Keratinocyte (primary cell): ENCODE measurements around the gene FBN2. TPM values are rescaled to one million over a fixed set of nuclear protein-coding genes. Genes with fewer than 3 reads are reported as not detected.

Experiments used
- DNase-seq: peaks from one replicate; pipeline ENCODE4 v3.0.0-alpha.2; 2011; ENCODE audit warnings: low read depth, missing footprints, low spot score
- FAIRE-seq: peaks from 2 replicates; lab custom pipeline; 2011; peaks lifted over from hg19 to GRCh38; lab: Jason Lieb, UNC
- H2AFZ ChIP-seq: 2 replicates; pipeline ENCODE4 v1.6.0; 2012; ENCODE audit warnings: low read length, control low read depth, inconsistent platforms; ENCODE audit not compliant: control insufficient read depth
- H3K27ac ChIP-seq: 2 replicates; pipeline ENCODE4 v1.5.1; 2011; ENCODE audit warnings: low read length; ENCODE audit not compliant: control insufficient read depth, insufficient read depth
- H3K27me3 ChIP-seq: 3 replicates; pipeline ENCODE4 v1.6.0; 2011; ENCODE audit warnings: low read length; ENCODE audit not compliant: control insufficient read depth, insufficient read depth; ENCODE audit errors: extremely low read depth
- H3K36me3 ChIP-seq, 2 experiments: 2 replicates in 1 of 2; 3 replicates in 1 of 2; pipeline ENCODE4 v1.5.1; 2011; ENCODE audit warnings: low read length in 2 of 2, mild to moderate bottlenecking in 1 of 2; ENCODE audit not compliant: control insufficient read depth in 2 of 2, insufficient read depth in 2 of 2; ENCODE audit errors: extremely low read depth in 1 of 2
- H3K4me1 ChIP-seq: 3 replicates; pipeline ENCODE4 v1.5.1; 2011; ENCODE audit warnings: low read length; ENCODE audit not compliant: control insufficient read depth, insufficient read depth; ENCODE audit errors: extremely low read depth
- H3K4me2 ChIP-seq: 3 replicates; pipeline ENCODE4 v1.6.0; 2011; ENCODE audit warnings: low read depth, low read length; ENCODE audit not compliant: control insufficient read depth, insufficient read depth; ENCODE audit errors: extremely low read depth
- H3K4me3 ChIP-seq, 3 experiments: fragments of 200-600 bp in 1 of 3; sonication (generic) in 1 of 3; 2 replicates in 2 of 3; 3 replicates in 1 of 3; pipeline ENCODE4 v1.5.1; 2011 to 2016; ENCODE audit warnings: low read length in 3 of 3, mild to moderate bottlenecking in 3 of 3, control low read depth in 2 of 3, inconsistent platforms in 1 of 3, low read depth in 1 of 3, mixed read lengths in 1 of 3, mixed run types in 1 of 3, moderate library complexity in 1 of 3; ENCODE audit not compliant: control insufficient read depth in 2 of 3, insufficient read depth in 2 of 3; ENCODE audit errors: extremely low read depth in 1 of 3
- H3K79me2 ChIP-seq: 2 replicates; pipeline ENCODE4 v1.6.0; 2012; ENCODE audit warnings: low read length; ENCODE audit not compliant: control insufficient read depth, insufficient read depth
- H3K9ac ChIP-seq: 3 replicates; pipeline ENCODE4 v1.6.0; 2011; ENCODE audit warnings: low read length; ENCODE audit not compliant: control insufficient read depth, insufficient read depth; ENCODE audit errors: extremely low read depth
- H3K9me1 ChIP-seq: 3 replicates; pipeline ENCODE4 v1.6.0; 2011; ENCODE audit warnings: low read length; ENCODE audit not compliant: control insufficient read depth, insufficient read depth; ENCODE audit errors: extremely low read depth
- H3K9me3 ChIP-seq: 2 replicates; pipeline ENCODE4 v1.5.1; 2012; ENCODE audit warnings: low read depth, low read length; ENCODE audit not compliant: control insufficient read depth
- H4K20me1 ChIP-seq: 3 replicates; pipeline ENCODE4 v1.6.0; 2011; ENCODE audit warnings: low read length; ENCODE audit not compliant: control insufficient read depth, insufficient read depth; ENCODE audit errors: extremely low read depth
- CTCF ChIP-seq, 3 experiments: IDR thresholded peaks in 1 of 3; conservative IDR thresholded peaks in 1 of 3; optimal IDR thresholded peaks in 1 of 3; 2 replicates in 2 of 3; 3 replicates in 1 of 3; pipeline versions ENCODE3 to v1.5.1; 2011; ENCODE audit warnings: low read length in 3 of 3, mild to moderate bottlenecking in 3 of 3, moderate library complexity in 2 of 3, control low read depth in 1 of 3, inconsistent platforms in 1 of 3; ENCODE audit not compliant: insufficient read depth in 2 of 3; ENCODE audit errors: extremely low read depth in 1 of 3
- EZH2 ChIP-seq: IDR thresholded peaks from one replicate; pipeline ENCODE4 v1.6.1; 2012; ENCODE audit warnings: inconsistent platforms, mild to moderate bottlenecking, low read length, moderate library complexity
- dilution Hi-C: fragments of 300-500 bp; cut with MboI; formaldehyde crosslinking; loops from one replicate; pipeline ENCODE4 v1.7.0; 2020; ENCODE audit warnings: low sequenced_read_pairs; ENCODE audit not compliant: extremely low pct_ligation_motif_present
- polyA plus RNA-seq, 5 experiments: library from polyadenylated mRNA; depleted of rRNA in 3 of 5; stranded (reverse) in 3 of 5; stranded (forward) in 1 of 5; unstranded in 1 of 5; fragments of >200 nt; gene quantifications; 1 replicate in 1 of 5; 2 replicates in 3 of 5; 3 replicates in 1 of 5; pipeline versions ENCODE4 v1.2.1 to v1.2.3, GENCODE V29; 2011 to 2012; ENCODE audit warnings: missing spikeins in 2 of 5, low read depth in 1 of 5, low replicate concordance in 1 of 5

Gene FBN2
- polyA plus RNA-seq, 1 donor (not counting 4 experiments of a cell fraction or from before 2014, with no cell fraction given), result 30.1 TPM

- DNase-seq, result no peak
- dilution Hi-C loops, result no loop called here
These were observed 111.9 kb downstream of the FBN2 start for GRCh38 chr5:128426090-128426534.

GRCh38 chr5:128424646-128425045 is 113.4 kb downstream of the FBN2 start:
- H3K4me2 ChIP-seq, result no peak overlapping the region
- TF ChIP-seq EZH2, result no peak
- no peak for TF ChIP-seq CTCF (optimal IDR thresholded peaks at IDR 0.05 in 1 of 3, IDR thresholded peaks at IDR 0.05 in 1 of 3, conservative IDR thresholded peaks at IDR 0.05 in 1 of 3; ENCODE audit: extremely low read depth in 1 of 3, insufficient read depth in 2 of 3, low read length in 3 of 3)
- no peaks in the 10 kb centered on the region for H3K36me3 ChIP-seq
- no peaks in the 10 kb centered on the region for H3K79me2 ChIP-seq
- FAIRE-seq, result no peak
- dilution Hi-C loops, result no loop called here
- no peak for DNase-seq
- H3K9me1 ChIP-seq, result no peaks in the 10 kb centered on the region
- H3K4me1 ChIP-seq, result no peaks in the 10 kb centered on the region
- no peak overlapping the region for H3K9ac ChIP-seq
- H3K4me3 ChIP-seq, result no peak overlapping the region
- H3K27me3 ChIP-seq, result no peaks in the 10 kb centered on the region
- H3K27ac ChIP-seq, result no peak overlapping the region
- H3K9me3 ChIP-seq, result no peaks in the 10 kb centered on the region
- no peaks in the 10 kb centered on the region for H4K20me1 ChIP-seq
- H2AFZ ChIP-seq, result no peak overlapping the region

More at GRCh38 chr5:128426090-128426534, 111.9 kb downstream of the FBN2 start:
- H3K27ac ChIP-seq, result no peak overlapping the region
- no peaks in the 10 kb centered on the region for H4K20me1 ChIP-seq
- no peaks in the 10 kb centered on the region for H3K4me1 ChIP-seq
- H3K79me2 ChIP-seq, result no peaks in the 10 kb centered on the region
- no peaks in the 10 kb centered on the region for H3K9me3 ChIP-seq
- no peak overlapping the region for H3K4me2 ChIP-seq
- no peaks in the 10 kb centered on the region for H3K9me1 ChIP-seq
- H3K4me3 ChIP-seq, result no peak overlapping the region
- TF ChIP-seq CTCF (optimal IDR thresholded peaks at IDR 0.05 in 1 of 3, IDR thresholded peaks at IDR 0.05 in 1 of 3, conservative IDR thresholded peaks at IDR 0.05 in 1 of 3; ENCODE audit: extremely low read depth in 1 of 3, insufficient read depth in 2 of 3, low read length in 3 of 3), result no peak
- TF ChIP-seq EZH2, result no peak
- no peak for FAIRE-seq
- H3K27me3 ChIP-seq, result no peaks in the 10 kb centered on the region
- H2AFZ ChIP-seq, result no peak overlapping the region
- no peaks in the 10 kb centered on the region for H3K36me3 ChIP-seq
- no peak overlapping the region for H3K9ac ChIP-seq
